Measurements from ENCODE around the gene ZNF862.

The ZNF862 gene

GRCh38 chr7:149823631-149824199 is 14.5 kb upstream of the ZNF862 start:
- peaks cover 6% of the 10 kb centered on the region for H3K79me1 ChIP-seq (ENCODE audit: low read depth, low read length)
- H3K4ac ChIP-seq (ENCODE audit: low read length), result peak overlapping the region; percentile 76
- no peak overlapping the region for H3K4me2 ChIP-seq (ENCODE audit: insufficient read depth, low read length, poor library complexity, severe bottlenecking)
- no peaks in the 10 kb centered on the region for H3K36me3 ChIP-seq (replicated peaks in 1 of 2; ENCODE audit: control insufficient read depth in 2 of 2, insufficient read depth in 2 of 2, low read length in 2 of 2)
- H3K9ac ChIP-seq (ENCODE audit: low read depth, low read length, poor library complexity), result peak overlapping the region; percentile 70
- no peak overlapping the region for H4K91ac ChIP-seq (ENCODE audit: low read depth, low read length, poor library complexity)
- no peak overlapping the region for H2BK15ac ChIP-seq (ENCODE audit: low read length)
- no peak for DNase-seq (ENCODE audit: low spot score)
- peak overlapping the region in 1 of 2 donors; percentile 48 for H3K4me3 ChIP-seq (ENCODE audit: low read length in 2 of 2)
- peak overlapping the region; percentile 76 for H3K18ac ChIP-seq (ENCODE audit: low read length)
- H2AFZ ChIP-seq (ENCODE audit: low read length), result no peak overlapping the region
- H2BK5ac ChIP-seq (ENCODE audit: low read length), result no peak overlapping the region
- no peaks in the 10 kb centered on the region for H3K4me1 ChIP-seq (ENCODE audit: control insufficient read depth in 2 of 2, insufficient read depth in 1 of 2, low read depth in 1 of 2, low read length in 2 of 2)
- no peak overlapping the region for H2BK12ac ChIP-seq (ENCODE audit: low read length)
- no peak overlapping the region for H3K27ac ChIP-seq (replicated peaks; ENCODE audit: low read length)
- H3K23ac ChIP-seq (ENCODE audit: low read depth, low read length, poor library complexity), result peak overlapping the region; percentile 80
- peak overlapping the region; percentile 47 for H2BK120ac ChIP-seq (ENCODE audit: low read depth, low read length)
- no peak overlapping the region for H4K8ac ChIP-seq (ENCODE audit: low read depth, low read length)
- peak overlapping the region; percentile 2 for H3K14ac ChIP-seq (ENCODE audit: low read length)
- peaks cover 0 to 12% of the 10 kb centered on the region in 2 donors for H3K9me3 ChIP-seq (replicated peaks in 1 of 2; ENCODE audit: control insufficient read depth in 2 of 2, insufficient read depth in 1 of 2, low read depth in 1 of 2, low read length in 2 of 2)
- H3K27me3 ChIP-seq (ENCODE audit: control insufficient read depth in 3 of 3, insufficient read depth in 3 of 3, low read depth in 1 of 3, low read length in 3 of 3), result peaks cover 0 to 23% (median 0%) of the 10 kb centered on the region in 3 experiments
- H2AK5ac ChIP-seq (ENCODE audit: low read depth, low read length), result peak overlapping the region; percentile 86
- WGBS, 2 donors (ENCODE audit: extremely low coverage in 2 of 2, insufficient read length in 2 of 2, insufficient replicate concordance in 1 of 2), result no CpG with 5 or more reads among the region's 8 CpGs

DNA sequence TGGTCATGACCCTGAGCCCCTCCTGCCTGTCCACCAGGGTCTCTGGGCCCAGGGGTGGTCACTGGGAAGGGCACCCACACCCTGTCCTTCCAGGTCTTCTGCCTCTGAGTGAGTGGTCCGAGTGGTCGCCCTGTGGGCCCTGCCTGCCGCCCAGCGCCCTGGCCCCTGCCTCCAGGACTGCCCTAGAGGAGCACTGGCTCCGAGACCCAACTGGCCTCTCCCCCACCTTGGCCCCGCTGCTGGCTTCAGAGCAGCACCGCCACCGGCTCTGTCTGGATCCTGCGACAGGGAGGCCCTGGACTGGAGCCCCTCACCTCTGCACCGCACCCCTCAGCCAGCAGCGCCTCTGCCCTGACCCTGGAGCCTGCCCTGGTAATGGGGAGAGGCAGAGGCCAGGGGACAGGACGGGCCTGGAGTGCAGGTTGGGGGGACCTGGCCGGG is 13.9 kb upstream of the ZNF862 start:
- H2AFZ ChIP-seq (ENCODE audit: low read length), result no peak overlapping the region
- no peaks in the 10 kb centered on the region for H3K4me1 ChIP-seq (ENCODE audit: control insufficient read depth in 2 of 2, insufficient read depth in 1 of 2, low read depth in 1 of 2, low read length in 2 of 2)
- no peak overlapping the region for H4K8ac ChIP-seq (ENCODE audit: low read depth, low read length)
- peaks cover 0 to 17% (median 0%) of the 10 kb centered on the region in 3 experiments for H3K27me3 ChIP-seq (ENCODE audit: control insufficient read depth in 3 of 3, insufficient read depth in 3 of 3, low read depth in 1 of 3, low read length in 3 of 3)
- no peak overlapping the region for H2BK12ac ChIP-seq (ENCODE audit: low read length)
- no peak overlapping the region for H3K4me2 ChIP-seq (ENCODE audit: insufficient read depth, low read length, poor library complexity, severe bottlenecking)
- H3K36me3 ChIP-seq (replicated peaks in 1 of 2; ENCODE audit: control insufficient read depth in 2 of 2, insufficient read depth in 2 of 2, low read length in 2 of 2), result no peaks in the 10 kb centered on the region
- peak overlapping the region; percentile 49 for H2BK15ac ChIP-seq (ENCODE audit: low read length)
- H3K79me1 ChIP-seq (ENCODE audit: low read depth, low read length), result peaks cover 6% of the 10 kb centered on the region
- H3K23ac ChIP-seq (ENCODE audit: low read depth, low read length, poor library complexity), result peak overlapping the region; percentile 43
- H3K18ac ChIP-seq (ENCODE audit: low read length), result peak overlapping the region; percentile 57
- H3K4ac ChIP-seq (ENCODE audit: low read length), result no peak overlapping the region
- peak overlapping the region; percentile 40 for H2AK5ac ChIP-seq (ENCODE audit: low read depth, low read length)
- H2BK120ac ChIP-seq (ENCODE audit: low read depth, low read length), result no peak overlapping the region
- H3K14ac ChIP-seq (ENCODE audit: low read length), result peak overlapping the region; percentile 56
- no peak overlapping the region for H3K4me3 ChIP-seq (ENCODE audit: low read length in 2 of 2)
- H4K91ac ChIP-seq (ENCODE audit: low read depth, low read length, poor library complexity), result no peak overlapping the region
- no peak for DNase-seq (ENCODE audit: low spot score)
- no peak overlapping the region for H3K9ac ChIP-seq (ENCODE audit: low read depth, low read length, poor library complexity)
- WGBS, 2 donors (ENCODE audit: extremely low coverage in 2 of 2, insufficient read length in 2 of 2, insufficient replicate concordance in 1 of 2), result no CpG with 5 or more reads among the region's 13 CpGs
- no peak overlapping the region for H2BK5ac ChIP-seq (ENCODE audit: low read length)
- H3K27ac ChIP-seq (replicated peaks; ENCODE audit: low read length), result no peak overlapping the region
- peaks cover 0 to 12% of the 10 kb centered on the region in 2 donors for H3K9me3 ChIP-seq (replicated peaks in 1 of 2; ENCODE audit: control insufficient read depth in 2 of 2, insufficient read depth in 1 of 2, low read depth in 1 of 2, low read length in 2 of 2)

- Histone ChIP-seq H4K8ac (ENCODE audit: low read depth, low read length) (no peak overlapping the region), H3K4me1 (ENCODE audit: control insufficient read depth in 2 of 2, insufficient read depth in 1 of 2, low read depth in 1 of 2, low read length in 2 of 2) (no peaks in the 10 kb centered on the region), H2BK12ac (ENCODE audit: low read length) (no peak overlapping the region), H2BK120ac (ENCODE audit: low read depth, low read length) (no peak overlapping the region), H3K4me3 (ENCODE audit: low read length in 2 of 2) (no peak overlapping the region), H2BK5ac (ENCODE audit: low read length) (no peak overlapping the region), H3K14ac (ENCODE audit: low read length) (peak overlapping the region; percentile 56), H3K27ac (replicated peaks; ENCODE audit: low read length) (no peak overlapping the region), H2AK5ac (ENCODE audit: low read depth, low read length) (peak overlapping the region; percentile 40), H3K4ac (ENCODE audit: low read length) (no peak overlapping the region), H3K23ac (ENCODE audit: low read depth, low read length, poor library complexity) (no peak overlapping the region), H3K9ac (ENCODE audit: low read depth, low read length, poor library complexity) (no peak overlapping the region), H3K27me3 (ENCODE audit: control insufficient read depth in 3 of 3, insufficient read depth in 3 of 3, low read depth in 1 of 3, low read length in 3 of 3) (peaks cover 0 to 14% (median 0%) of the 10 kb centered on the region in 3 experiments), H3K79me1 (ENCODE audit: low read depth, low read length) (peaks cover 6% of the 10 kb centered on the region), H2BK15ac (ENCODE audit: low read length) (peak overlapping the region; percentile 49), H4K91ac (ENCODE audit: low read depth, low read length, poor library complexity) (no peak overlapping the region), H3K9me3 (replicated peaks in 1 of 2; ENCODE audit: control insufficient read depth in 2 of 2, insufficient read depth in 1 of 2, low read depth in 1 of 2, low read length in 2 of 2) (peaks cover 0 to 12% of the 10 kb centered on the region in 2 donors), H3K36me3 (replicated peaks in 1 of 2; ENCODE audit: control insufficient read depth in 2 of 2, insufficient read depth in 2 of 2, low read length in 2 of 2) (no peaks in the 10 kb centered on the region), H3K4me2 (ENCODE audit: insufficient read depth, low read length, poor library complexity, severe bottlenecking) (no peak overlapping the region), H3K18ac (ENCODE audit: low read length) (peak overlapping the region; percentile 57), H2AFZ (ENCODE audit: low read length) (no peak overlapping the region)
- DNase-seq (ENCODE audit: low spot score), result no peak
- no CpG with 5 or more reads among the region's 19 CpGs for WGBS, 2 donors (ENCODE audit: extremely low coverage in 2 of 2, insufficient read length in 2 of 2, insufficient replicate concordance in 1 of 2)
Observed at GRCh38 chr7:149824748-149825566, 13.2 kb upstream of the ZNF862 start.
